Gastroesophageal sphincter (tissue), 4 donors: ENCODE results near the gene LRP1-AS. TPM values are rescaled to one million over a fixed set of nuclear protein-coding genes. Genes with fewer than 3 reads are reported as not detected.

Experiments used
- ATAC-seq: fragments of 150-250 bp; one replicate; pipeline ENCODE4 v1.9.1; 2016; ENCODE audit warnings: mild to moderate bottlenecking, moderate library complexity
- H3K27ac ChIP-seq, 4 donors: fragments of 200-600 bp; sonication (generic) in 3 of 4; 1 replicate in 3 of 4; 2 replicates in 1 of 4; pipeline ENCODE4 v1.5.1; 2016 to 2019
- H3K27me3 ChIP-seq: fragments of 200-600 bp; sonication (generic); one replicate; pipeline ENCODE4 v1.5.1; 2019
- H3K36me3 ChIP-seq, 2 donors: fragments of 200-600 bp; sonication (generic); one replicate each; pipeline ENCODE4 v1.5.1; 2019; ENCODE audit warnings: control low read depth in 1 of 2
- H3K4me1 ChIP-seq, 3 donors: fragments of 200-600 bp; sonication (generic); 1 replicate in 2 of 3; 2 replicates in 1 of 3; pipeline ENCODE4 v1.5.1; 2016 to 2019; ENCODE audit warnings: control low read depth in 2 of 3
- H3K4me3 ChIP-seq, 2 donors: fragments of 200-600 bp; sonication (generic); one replicate each; pipeline ENCODE4 v1.5.1; 2019; ENCODE audit warnings: mild to moderate bottlenecking in 1 of 2, moderate library complexity in 1 of 2
- H3K9me3 ChIP-seq, 3 donors: fragments of 200-600 bp; sonication (generic); one replicate each; pipeline ENCODE4 v1.5.1; 2017 to 2019; ENCODE audit warnings: control low read depth in 2 of 3
- EP300 ChIP-seq: sonication (generic); formaldehyde crosslinking; IDR thresholded peaks from one replicate; pipeline ENCODE4 v1.6.1; 2017; ENCODE audit warnings: antibody characterized with exemption, mild to moderate bottlenecking
- POLR2A ChIP-seq, 2 donors: fragments of 450-650 bp; IDR thresholded peaks; one replicate each; pipeline ENCODE4 v1.6.1; 2017; ENCODE audit warnings: antibody characterized with exemption in 2 of 2, mild to moderate bottlenecking in 2 of 2, moderate library complexity in 1 of 2
- POLR2AphosphoS5 ChIP-seq: sonication (generic); formaldehyde crosslinking; IDR thresholded peaks from one replicate; pipeline ENCODE4 v1.6.1; 2017; ENCODE audit warnings: antibody characterized with exemption
- WGBS, 2 donors: methylation state at CpG; one replicate each; pipeline ENCODE4 v1.1.5; 2018; ENCODE audit warnings: low coverage in 1 of 2; 5-methylcytosine and 5-hydroxymethylcytosine counted together
- total RNA-seq, 4 donors: library from RNA; depleted of rRNA; stranded (reverse); fragments of >200 nt; gene quantifications; one replicate each; pipeline ENCODE4 v1.1.0, GENCODE V29; 2016
- TF ChIP-seq, protein P1 (sequence below), 4 experiments: fragments of 200-600 bp in 2 of 4; fragments of 450-650 bp in 2 of 4; sonication (generic) in 1 of 4; IDR thresholded peaks; one replicate each; pipeline ENCODE4 v1.5.1; 2017 to 2019; ENCODE audit warnings: antibody characterized with exemption in 4 of 4, mild to moderate bottlenecking in 2 of 4, moderate library complexity in 2 of 4

LRP1-AS gene
- total RNA-seq, 4 donors from 2014 or later = not detected

DNA sequence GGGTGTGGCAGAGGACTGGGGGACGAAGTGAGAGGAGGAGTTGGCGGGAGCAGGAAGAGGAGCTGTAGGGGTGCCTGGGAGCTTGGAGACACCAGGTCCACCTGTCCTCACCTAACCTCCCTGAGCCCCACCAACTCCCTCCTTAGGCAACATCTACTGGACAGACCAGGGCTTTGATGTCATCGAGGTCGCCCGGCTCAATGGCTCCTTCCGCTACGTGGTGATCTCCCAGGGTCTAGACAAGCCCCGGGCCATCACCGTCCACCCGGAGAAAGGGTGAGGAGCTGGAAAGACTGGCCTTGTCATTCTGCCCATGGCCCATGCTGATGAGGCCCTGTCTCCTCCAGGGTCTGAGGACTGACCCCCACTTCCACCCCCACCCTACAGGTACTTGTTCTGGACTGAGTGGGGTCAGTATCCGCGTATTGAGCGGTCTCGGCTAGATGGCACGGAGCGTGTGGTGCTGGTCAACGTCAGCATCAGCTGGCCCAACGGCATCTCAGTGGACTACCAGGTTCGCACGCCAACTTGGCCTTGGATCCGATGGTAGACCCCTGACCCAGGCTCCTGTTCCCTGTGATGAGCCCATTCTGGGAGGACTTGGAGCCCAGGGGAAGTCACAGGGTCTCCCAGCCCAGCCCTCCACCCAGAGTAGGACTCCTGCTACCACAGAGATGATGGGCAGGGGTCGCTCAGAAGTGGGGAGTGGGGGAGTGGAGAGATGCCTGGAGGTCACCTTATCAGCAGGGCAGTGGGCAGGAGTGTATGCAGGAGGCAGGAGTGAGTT, 36.7 kb upstream of the LRP1-AS start:
- peaks cover 0 to 90% of the 10 kb centered on the region in 2 donors for H3K36me3 ChIP-seq
- no peak overlapping the region for H3K4me3 ChIP-seq
- H3K4me1 ChIP-seq = no peaks in the 10 kb centered on the region
- no peak for ATAC-seq
- no peaks in the 10 kb centered on the region for H3K9me3 ChIP-seq
- WGBS, 2 donors = 95 to 100% methylated on average over 1 to 9 of the region's 22 CpGs
- no peaks in the 10 kb centered on the region for H3K27me3 ChIP-seq
- no peak overlapping the region for H3K27ac ChIP-seq
- TF ChIP-seq POLR2AphosphoS5 = no peak
- TF ChIP-seq, protein P1, sequence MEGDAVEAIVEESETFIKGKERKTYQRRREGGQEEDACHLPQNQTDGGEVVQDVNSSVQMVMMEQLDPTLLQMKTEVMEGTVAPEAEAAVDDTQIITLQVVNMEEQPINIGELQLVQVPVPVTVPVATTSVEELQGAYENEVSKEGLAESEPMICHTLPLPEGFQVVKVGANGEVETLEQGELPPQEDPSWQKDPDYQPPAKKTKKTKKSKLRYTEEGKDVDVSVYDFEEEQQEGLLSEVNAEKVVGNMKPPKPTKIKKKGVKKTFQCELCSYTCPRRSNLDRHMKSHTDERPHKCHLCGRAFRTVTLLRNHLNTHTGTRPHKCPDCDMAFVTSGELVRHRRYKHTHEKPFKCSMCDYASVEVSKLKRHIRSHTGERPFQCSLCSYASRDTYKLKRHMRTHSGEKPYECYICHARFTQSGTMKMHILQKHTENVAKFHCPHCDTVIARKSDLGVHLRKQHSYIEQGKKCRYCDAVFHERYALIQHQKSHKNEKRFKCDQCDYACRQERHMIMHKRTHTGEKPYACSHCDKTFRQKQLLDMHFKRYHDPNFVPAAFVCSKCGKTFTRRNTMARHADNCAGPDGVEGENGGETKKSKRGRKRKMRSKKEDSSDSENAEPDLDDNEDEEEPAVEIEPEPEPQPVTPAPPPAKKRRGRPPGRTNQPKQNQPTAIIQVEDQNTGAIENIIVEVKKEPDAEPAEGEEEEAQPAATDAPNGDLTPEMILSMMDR (IDR thresholded peaks at IDR 0.05) = no peak
- no peak for TF ChIP-seq EP300
- no peak for TF ChIP-seq POLR2A (IDR thresholded peaks at IDR 0.05)

DNA sequence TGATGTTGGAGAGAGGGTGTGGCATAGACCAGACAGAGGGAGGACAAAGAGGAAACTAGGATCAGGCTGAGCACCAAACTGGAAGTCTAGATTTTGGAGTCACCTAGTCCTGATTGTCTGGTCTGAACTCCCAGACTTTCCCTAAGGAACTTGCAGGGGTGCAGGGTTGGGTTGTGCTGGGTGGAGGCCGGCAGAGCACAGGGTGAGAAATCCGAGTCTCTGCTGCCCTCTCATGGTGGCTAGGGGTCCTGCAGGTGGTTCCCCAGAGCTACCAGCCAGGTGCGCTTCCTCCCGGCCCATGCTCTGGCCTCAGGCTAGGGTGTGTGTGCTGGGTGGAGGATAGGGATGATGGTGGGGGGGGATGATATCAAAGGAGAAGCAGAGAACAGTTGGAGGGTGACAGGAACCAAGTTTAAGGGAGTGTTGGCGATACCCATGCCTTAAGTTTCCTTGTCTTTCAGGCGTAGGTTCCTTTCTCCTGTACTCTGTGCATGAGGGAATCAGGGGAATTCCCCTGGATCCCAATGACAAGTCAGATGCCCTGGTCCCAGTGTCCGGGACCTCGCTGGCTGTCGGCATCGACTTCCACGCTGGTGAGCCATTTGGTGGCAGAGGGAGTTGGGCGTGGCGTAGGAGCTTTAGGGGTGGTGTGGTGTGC, 35.6 kb upstream of the LRP1-AS start:
- Histone ChIP-seq H3K4me3 (no peak overlapping the region), H3K27ac (no peak overlapping the region), H3K4me1 (no peaks in the 10 kb centered on the region), H3K27me3 (no peaks in the 10 kb centered on the region), H3K36me3 (peaks cover 0 to 90% of the 10 kb centered on the region in 2 donors), H3K9me3 (no peaks in the 10 kb centered on the region)
- TF ChIP-seq, protein P1 (IDR thresholded peaks at IDR 0.05) = peak in 3 of 4 experiments; percentile 86 to 92 (median 92)
- no peak for TF ChIP-seq POLR2AphosphoS5
- ATAC-seq = peak; percentile 77
- 80% methylated on average over 2 to 4 of the region's 13 CpGs for WGBS, 2 donors

DNA sequence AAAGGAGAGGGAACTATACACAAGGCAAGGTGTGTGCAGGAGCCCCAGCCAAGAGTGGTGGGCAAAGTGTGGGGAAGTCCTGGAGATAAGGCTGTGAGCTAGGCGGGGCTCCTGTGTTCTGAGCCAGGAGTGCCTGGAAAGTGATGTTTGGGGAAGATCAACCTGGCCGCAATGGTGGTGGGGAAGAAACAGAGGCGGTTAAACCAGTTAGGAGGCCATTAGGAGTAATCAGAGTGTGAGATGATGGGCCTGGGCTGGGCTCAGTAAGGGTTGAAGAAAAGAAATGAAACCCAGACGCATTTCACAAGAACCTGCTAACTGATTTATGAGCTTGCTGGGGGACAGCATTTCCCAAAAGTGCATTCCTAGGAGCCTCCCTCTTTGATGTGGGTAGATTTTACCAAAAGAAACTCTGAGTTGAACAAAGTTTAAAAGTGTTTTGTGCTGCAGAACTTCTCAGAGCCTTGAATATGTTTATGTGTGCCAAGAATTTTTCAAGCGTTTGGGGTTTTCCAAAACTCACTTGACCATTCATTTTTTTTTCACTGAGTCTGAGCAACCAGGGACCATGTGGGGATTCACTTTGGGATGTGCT, 34.2 kb upstream of the LRP1-AS start:
- no peaks in the 10 kb centered on the region for H3K9me3 ChIP-seq
- WGBS, 2 donors = 43 to 64% methylated on average over 2 to 5 of the region's 5 CpGs
- TF ChIP-seq EP300 (no peak), POLR2AphosphoS5 (no peak), POLR2A (IDR thresholded peaks at IDR 0.05) (no peak)
- TF ChIP-seq, protein P1 (IDR thresholded peaks at IDR 0.05) = no peak
- H3K27me3 ChIP-seq = no peaks in the 10 kb centered on the region
- ATAC-seq = no peak
- no peak overlapping the region for H3K4me3 ChIP-seq
- H3K4me1 ChIP-seq = no peaks in the 10 kb centered on the region
- no peak overlapping the region for H3K27ac ChIP-seq
- H3K36me3 ChIP-seq = peaks cover 0 to 90% of the 10 kb centered on the region in 2 donors

DNA sequence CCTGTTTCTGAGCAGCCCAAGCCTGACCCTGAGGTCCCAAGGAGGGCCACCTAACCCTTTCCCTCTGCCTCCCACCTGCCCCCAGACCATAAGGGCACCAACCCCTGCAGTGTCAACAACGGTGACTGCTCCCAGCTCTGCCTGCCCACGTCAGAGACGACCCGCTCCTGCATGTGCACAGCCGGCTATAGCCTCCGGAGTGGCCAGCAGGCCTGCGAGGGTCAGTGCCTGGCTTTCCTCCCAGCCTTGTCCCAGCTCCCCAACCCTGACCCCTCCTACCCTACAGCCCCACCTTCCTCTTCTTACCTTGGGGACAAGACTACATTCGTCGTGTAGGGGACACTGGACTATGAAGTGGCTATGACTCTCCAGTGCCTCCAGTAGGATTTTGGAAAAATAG, 33.7 kb upstream of the LRP1-AS start:
- Histone ChIP-seq H3K4me3 (no peak overlapping the region), H3K9me3 (no peaks in the 10 kb centered on the region), H3K27me3 (no peaks in the 10 kb centered on the region), H3K27ac (no peak overlapping the region), H3K4me1 (no peaks in the 10 kb centered on the region), H3K36me3 (peaks cover 0 to 90% of the 10 kb centered on the region in 2 donors)
- no peak for ATAC-seq
- TF ChIP-seq EP300 (no peak), POLR2A (IDR thresholded peaks at IDR 0.05) (no peak), POLR2AphosphoS5 (no peak)
- TF ChIP-seq, protein P1 (IDR thresholded peaks at IDR 0.05) = no peak
- 47% methylated on average over 3 of the region's 9 CpGs; no CpG with 5 or more reads in 1 of the 2 donors for WGBS, 2 donors
